ENCODE results near the gene ALDH8A1.

Gene ALDH8A1

GRCh38 chr6:134949927-134950326 lies at the start of gene ALDH8A1:
Gene ALDH8A1, minus strand, starts transcription at chr6:134950101. Its CDS starts 48 bp downstream, at chr6:134950053.
- no peak for DNase-seq

GRCh38 chr6:134999107-134999506 lies 49.2 kb upstream of the ALDH8A1 start:
- no peak for DNase-seq

GRCh38 chr6:134997133-134997995 lies 47.5 kb upstream of the ALDH8A1 start:
- no peak for DNase-seq

GRCh38 chr6:134995536-134995935 lies 45.6 kb upstream of the ALDH8A1 start:
- no peak for DNase-seq

GRCh38 chr6:134994431-134994830 lies 44.5 kb upstream of the ALDH8A1 start:
- DNase-seq: no peak

GRCh38 chr6:134992155-134992554 lies 42.3 kb upstream of the ALDH8A1 start:
- DNase-seq: no peak

- DNase-seq: no peak
Measured at GRCh38 chr6:134990262-134990661, 40.4 kb upstream of the ALDH8A1 start.

GRCh38 chr6:134984821-134985220 lies 34.9 kb upstream of the ALDH8A1 start:
- no peak for DNase-seq

- DNase-seq: no peak
Measured at GRCh38 chr6:134983823-134984222, 33.9 kb upstream of the ALDH8A1 start.

- DNase-seq: no peak
Measured at GRCh38 chr6:134982161-134982560, 32.3 kb upstream of the ALDH8A1 start.

GRCh38 chr6:134980846-134981245 lies 30.9 kb upstream of the ALDH8A1 start:
- no peak for DNase-seq

GRCh38 chr6:134979142-134979541 lies 29.2 kb upstream of the ALDH8A1 start:
- DNase-seq: no peak

GRCh38 chr6:134974370-134974769 lies 24.5 kb upstream of the ALDH8A1 start:
- DNase-seq: no peak

GRCh38 chr6:134967711-134968110 lies 17.8 kb upstream of the ALDH8A1 start:
- no peak for DNase-seq

GRCh38 chr6:134964451-134965203 lies 14.7 kb upstream of the ALDH8A1 start:
- no peak for DNase-seq

- no peak for DNase-seq
Measured at GRCh38 chr6:134962421-134962820, 12.5 kb upstream of the ALDH8A1 start.

- DNase-seq: no peak
Measured at GRCh38 chr6:134961366-134961765, 11.5 kb upstream of the ALDH8A1 start.

GRCh38 chr6:134959603-134960002 lies 9.7 kb upstream of the ALDH8A1 start:
- no peak for DNase-seq

- no peak for DNase-seq
Measured at GRCh38 chr6:134956676-134957075, 6.8 kb upstream of the ALDH8A1 start.

GRCh38 chr6:134956032-134956431 lies 6.1 kb upstream of the ALDH8A1 start:
- DNase-seq: no peak

GRCh38 chr6:134954272-134955000 lies 4.5 kb upstream of the ALDH8A1 start:
- no peak for DNase-seq

GRCh38 chr6:134951494-134952263 lies 1.8 kb upstream of the ALDH8A1 start:
- DNase-seq: no peak

GRCh38 chr6:134950482-134950881 lies 581 bp upstream of the ALDH8A1 start:
- no peak for DNase-seq
